GM12874 (cell line): ENCODE results near the gene KATNBL1.

ENCODE experiments used
- TF ChIP-seq, protein P1 (sequence below): IDR thresholded peaks from 2 replicates; pipeline ENCODE4 v1.5.1; 2011; ENCODE audit warnings: low read depth, mild to moderate bottlenecking, control low read depth, low read length, moderate library complexity; ENCODE audit not compliant: insufficient read depth

KATNBL1 gene

GRCh38 chr15:34188711-34189110 lies 21.2 kb downstream of the KATNBL1 start:
- TF ChIP-seq, protein P1, sequence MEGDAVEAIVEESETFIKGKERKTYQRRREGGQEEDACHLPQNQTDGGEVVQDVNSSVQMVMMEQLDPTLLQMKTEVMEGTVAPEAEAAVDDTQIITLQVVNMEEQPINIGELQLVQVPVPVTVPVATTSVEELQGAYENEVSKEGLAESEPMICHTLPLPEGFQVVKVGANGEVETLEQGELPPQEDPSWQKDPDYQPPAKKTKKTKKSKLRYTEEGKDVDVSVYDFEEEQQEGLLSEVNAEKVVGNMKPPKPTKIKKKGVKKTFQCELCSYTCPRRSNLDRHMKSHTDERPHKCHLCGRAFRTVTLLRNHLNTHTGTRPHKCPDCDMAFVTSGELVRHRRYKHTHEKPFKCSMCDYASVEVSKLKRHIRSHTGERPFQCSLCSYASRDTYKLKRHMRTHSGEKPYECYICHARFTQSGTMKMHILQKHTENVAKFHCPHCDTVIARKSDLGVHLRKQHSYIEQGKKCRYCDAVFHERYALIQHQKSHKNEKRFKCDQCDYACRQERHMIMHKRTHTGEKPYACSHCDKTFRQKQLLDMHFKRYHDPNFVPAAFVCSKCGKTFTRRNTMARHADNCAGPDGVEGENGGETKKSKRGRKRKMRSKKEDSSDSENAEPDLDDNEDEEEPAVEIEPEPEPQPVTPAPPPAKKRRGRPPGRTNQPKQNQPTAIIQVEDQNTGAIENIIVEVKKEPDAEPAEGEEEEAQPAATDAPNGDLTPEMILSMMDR: no peak

- TF ChIP-seq, protein P1: no peak
Measured at GRCh38 chr15:34185666-34186065, 24.2 kb downstream of the KATNBL1 start.

DNA sequence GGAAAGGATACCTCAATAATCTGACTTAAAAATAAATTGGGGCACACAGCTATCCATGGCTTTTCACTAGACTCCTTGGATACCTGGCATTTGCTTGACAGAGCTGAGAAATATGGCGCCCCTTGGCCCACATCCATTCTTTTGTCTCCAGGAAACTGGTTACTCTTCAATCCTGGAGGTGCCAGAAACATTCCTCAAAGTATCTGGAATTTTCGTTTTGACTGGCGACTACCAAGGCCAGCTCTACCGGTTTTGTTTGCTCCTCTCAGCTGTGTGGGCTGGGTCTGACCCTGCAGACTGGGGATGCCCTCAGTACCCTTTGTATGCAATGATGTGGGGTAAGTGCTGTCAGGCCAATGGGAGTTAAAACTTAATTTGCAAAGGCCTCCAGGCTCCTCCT lies 27.0 kb downstream of the KATNBL1 start:
- TF ChIP-seq, protein P1: no peak

GRCh38 chr15:34179234-34179633 lies 30.7 kb downstream of the KATNBL1 start:
- TF ChIP-seq, protein P1: no peak

- TF ChIP-seq, protein P1: no peak
Measured at GRCh38 chr15:34161329-34161963, 48.5 kb downstream of the KATNBL1 start.

DNA sequence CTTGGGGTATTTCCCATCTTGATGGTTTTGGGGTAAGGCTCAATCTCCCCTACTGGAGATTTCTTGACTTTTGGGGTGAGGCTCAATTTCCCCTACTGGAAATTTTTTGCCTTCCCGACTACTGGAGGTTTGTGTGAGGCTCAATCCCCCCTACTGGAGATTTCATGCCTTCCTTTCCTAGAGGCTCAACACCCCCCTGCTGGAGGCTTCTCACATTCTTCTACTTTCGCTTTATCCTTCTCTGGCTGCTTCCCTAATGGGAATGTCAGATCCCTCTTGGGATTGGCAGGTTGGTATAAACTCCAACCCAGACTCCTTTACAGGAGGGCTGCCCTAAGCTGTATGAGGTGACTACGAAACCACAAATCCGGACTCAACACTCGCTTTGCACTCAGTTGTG lies 49.2 kb downstream of the KATNBL1 start:
- TF ChIP-seq, protein P1: no peak

DNA sequence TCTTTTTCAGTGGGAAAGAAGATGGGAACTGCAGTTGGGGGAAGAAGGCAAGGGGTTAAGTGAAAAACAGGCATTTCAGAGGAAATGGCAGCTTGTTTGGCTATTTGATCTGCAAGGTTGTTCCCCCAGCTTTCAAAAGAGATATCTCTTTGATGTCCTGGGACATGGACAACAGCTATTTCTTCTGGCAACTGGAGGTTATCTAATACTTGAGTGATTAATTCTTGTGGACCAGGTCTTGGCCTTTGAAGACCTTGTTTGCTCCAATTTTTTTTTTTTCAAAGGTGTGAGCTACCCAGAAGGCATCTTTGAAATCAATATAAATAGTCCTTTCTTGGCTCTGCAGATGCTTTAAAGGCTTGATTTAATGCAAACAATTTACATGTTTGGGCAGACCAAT lies 51.5 kb downstream of the KATNBL1 start:
- TF ChIP-seq, protein P1: no peak
